Neutrophil (primary cell): ENCODE measurements around the gene L3MBTL4.

ENCODE experiments used
- H3K27ac ChIP-seq: fragments of 200-600 bp; sonication (generic); 2 replicates; pipeline ENCODE4 v1.5.1; 2016; ENCODE audit warnings: mild to moderate bottlenecking, moderate library complexity
- H3K27me3 ChIP-seq: fragments of 200-600 bp; sonication (generic); 2 replicates; pipeline ENCODE4 v1.6.0; 2016; ENCODE audit warnings: mild to moderate bottlenecking
- H3K36me3 ChIP-seq: fragments of 200-600 bp; sonication (generic); 2 replicates; pipeline ENCODE4 v1.5.1; 2017
- H3K4me1 ChIP-seq, 2 experiments: fragments of 200-600 bp in 1 of 2; sonication (generic) in 1 of 2; 1 replicate in 1 of 2; 2 replicates in 1 of 2; pipeline versions ENCODE4 v1.5.1 to v1.6.1; 2013 to 2016; ENCODE audit warnings: low read depth in 1 of 2, low read length in 1 of 2, mild to moderate bottlenecking in 1 of 2, moderate library complexity in 1 of 2; ENCODE audit not compliant: control insufficient read depth in 1 of 2, insufficient read depth in 1 of 2
- H3K4me3 ChIP-seq, 2 experiments: fragments of 200-600 bp in 1 of 2; sonication (generic) in 1 of 2; 1 replicate in 1 of 2; 2 replicates in 1 of 2; pipeline ENCODE4 v1.5.1; 2013 to 2016; ENCODE audit warnings: low read depth in 1 of 2, low read length in 1 of 2, mild to moderate bottlenecking in 1 of 2, moderate library complexity in 1 of 2
- H3K9me3 ChIP-seq: fragments of 200-600 bp; sonication (generic); 2 replicates; pipeline ENCODE4 v1.5.1; 2016
- CTCF ChIP-seq: fragments of 200-600 bp; sonication (generic); IDR thresholded peaks from 2 replicates; pipeline ENCODE4 v1.5.1; 2016; ENCODE audit warnings: antibody characterized with exemption

L3MBTL4 gene

GRCh38 chr18:6357668-6358067 is 57.0 kb downstream of the L3MBTL4 start:
- TF ChIP-seq CTCF = no peak
- Histone ChIP-seq H3K4me1 (no peaks in the 10 kb centered on the region), H3K4me3 (no peak overlapping the region), H3K27me3 (no peaks in the 10 kb centered on the region), H3K36me3 (no peaks in the 10 kb centered on the region), H3K9me3 (no peaks in the 10 kb centered on the region), H3K27ac (no peak overlapping the region)

GRCh38 chr18:6355789-6356589 is 58.7 kb downstream of the L3MBTL4 start:
- H3K9me3 ChIP-seq = no peaks in the 10 kb centered on the region
- H3K27ac ChIP-seq = no peak overlapping the region
- no peak overlapping the region for H3K4me3 ChIP-seq
- TF ChIP-seq CTCF = no peak
- no peaks in the 10 kb centered on the region for H3K36me3 ChIP-seq
- H3K4me1 ChIP-seq = no peaks in the 10 kb centered on the region
- no peaks in the 10 kb centered on the region for H3K27me3 ChIP-seq

- H3K9me3 ChIP-seq = no peaks in the 10 kb centered on the region
- no peak overlapping the region for H3K4me3 ChIP-seq
- TF ChIP-seq CTCF = no peak
- H3K4me1 ChIP-seq = no peaks in the 10 kb centered on the region
- no peaks in the 10 kb centered on the region for H3K27me3 ChIP-seq
- no peaks in the 10 kb centered on the region for H3K36me3 ChIP-seq
- no peak overlapping the region for H3K27ac ChIP-seq
These were observed 62.4 kb downstream of the L3MBTL4 start for GRCh38 chr18:6352275-6352674.

- Histone ChIP-seq H3K27me3 (no peaks in the 10 kb centered on the region), H3K27ac (no peak overlapping the region), H3K9me3 (no peaks in the 10 kb centered on the region), H3K36me3 (no peaks in the 10 kb centered on the region), H3K4me1 (no peaks in the 10 kb centered on the region), H3K4me3 (no peak overlapping the region)
- no peak for TF ChIP-seq CTCF
These were observed 71.7 kb downstream of the L3MBTL4 start for GRCh38 chr18:6342990-6343389.

GRCh38 chr18:6341709-6342108 is 73.0 kb downstream of the L3MBTL4 start:
- no peak for TF ChIP-seq CTCF

More at GRCh38 chr18:6341709-6342108, 73.0 kb downstream of the L3MBTL4 start:
- Histone ChIP-seq H3K4me1 (no peaks in the 10 kb centered on the region), H3K9me3 (no peaks in the 10 kb centered on the region), H3K27ac (no peak overlapping the region), H3K36me3 (no peaks in the 10 kb centered on the region), H3K4me3 (no peak overlapping the region), H3K27me3 (no peaks in the 10 kb centered on the region)
